ENCODE data around the gene ORAI1. TPM values are rescaled to one million over a fixed set of nuclear protein-coding genes. Genes with fewer than 3 reads are reported as not detected.

Gene ORAI1
- total and polyA plus RNA-seq, 2 experiments from 2014 or later: 15.0 to 39.1 TPM

DNA sequence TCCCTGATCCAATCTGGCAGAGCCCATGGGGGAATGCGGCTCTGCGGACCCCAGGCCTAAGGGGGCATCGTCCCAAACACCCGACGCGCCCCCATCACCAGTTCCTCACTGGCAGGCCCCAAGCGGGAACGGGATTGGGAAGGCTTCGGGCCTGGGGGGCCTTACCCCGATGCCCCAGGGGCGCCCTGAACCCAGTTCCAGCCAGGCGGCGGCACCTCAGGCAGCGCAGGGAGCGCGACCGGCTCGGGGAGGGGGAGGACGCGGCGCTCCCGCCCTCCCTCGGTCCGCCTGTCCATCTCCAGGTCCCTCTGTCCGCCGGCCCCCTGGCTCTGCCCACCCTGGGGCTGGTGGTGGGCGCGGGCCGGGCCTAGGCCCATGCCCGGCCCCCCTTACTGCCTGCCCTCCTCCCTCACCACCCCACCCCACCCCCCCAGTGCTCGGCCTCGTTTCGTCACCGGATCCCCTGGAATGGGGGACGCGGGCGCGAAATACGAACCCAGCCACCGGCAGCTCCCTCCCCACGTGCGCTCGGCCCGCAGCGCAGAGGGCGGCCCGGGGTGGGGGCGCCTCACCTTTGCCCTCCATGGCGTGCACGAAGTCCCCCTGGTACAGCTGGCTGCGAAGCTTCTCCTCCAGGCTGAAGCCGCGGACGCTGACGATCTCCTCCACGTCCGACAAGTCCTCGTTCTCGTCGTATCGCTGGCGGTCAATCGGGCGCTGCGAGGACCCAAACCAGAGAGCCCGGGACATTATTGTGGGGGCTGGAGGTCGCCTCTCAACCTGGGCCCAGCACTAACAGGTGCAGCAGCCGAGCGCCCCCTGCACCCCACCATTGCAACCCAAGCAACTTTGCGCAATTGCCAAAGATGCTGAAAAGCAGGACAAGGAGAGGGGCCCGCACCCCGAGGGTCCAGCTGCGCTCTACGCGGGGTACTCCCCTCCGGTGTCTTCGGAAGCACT lies 47.8 kb upstream of the ORAI1 start:
- Histone ChIP-seq H2AFZ (peak overlapping the region; percentile 78), H3K79me2 (no peaks in the 10 kb centered on the region), H3K27ac (no peak overlapping the region), H4K20me1 (ENCODE audit: insufficient read depth, poor library complexity, severe bottlenecking) (no peaks in the 10 kb centered on the region), H3K9me2 (replicated peaks; ENCODE audit: insufficient read depth) (no peaks in the 10 kb centered on the region), H3K4me2 (peak overlapping the region; percentile 98), H3K4me3 (peak overlapping the region; percentile 62), H3K4me1 (ENCODE audit: insufficient read depth) (peaks cover 36% of the 10 kb centered on the region), H3K36me3 (replicated peaks; ENCODE audit: insufficient read depth, low read depth) (no peaks in the 10 kb centered on the region), H3K27me3 (no peaks in the 10 kb centered on the region), H3K9me3 (ENCODE audit: low read depth) (no peaks in the 10 kb centered on the region)
- whole genome bisulfite sequencing (ENCODE audit: low lambda C conversion rate, missing lambda C conversion rate): 12% methylated on average over 54 of the region's 77 CpGs
- TF ChIP-seq, protein P1, sequence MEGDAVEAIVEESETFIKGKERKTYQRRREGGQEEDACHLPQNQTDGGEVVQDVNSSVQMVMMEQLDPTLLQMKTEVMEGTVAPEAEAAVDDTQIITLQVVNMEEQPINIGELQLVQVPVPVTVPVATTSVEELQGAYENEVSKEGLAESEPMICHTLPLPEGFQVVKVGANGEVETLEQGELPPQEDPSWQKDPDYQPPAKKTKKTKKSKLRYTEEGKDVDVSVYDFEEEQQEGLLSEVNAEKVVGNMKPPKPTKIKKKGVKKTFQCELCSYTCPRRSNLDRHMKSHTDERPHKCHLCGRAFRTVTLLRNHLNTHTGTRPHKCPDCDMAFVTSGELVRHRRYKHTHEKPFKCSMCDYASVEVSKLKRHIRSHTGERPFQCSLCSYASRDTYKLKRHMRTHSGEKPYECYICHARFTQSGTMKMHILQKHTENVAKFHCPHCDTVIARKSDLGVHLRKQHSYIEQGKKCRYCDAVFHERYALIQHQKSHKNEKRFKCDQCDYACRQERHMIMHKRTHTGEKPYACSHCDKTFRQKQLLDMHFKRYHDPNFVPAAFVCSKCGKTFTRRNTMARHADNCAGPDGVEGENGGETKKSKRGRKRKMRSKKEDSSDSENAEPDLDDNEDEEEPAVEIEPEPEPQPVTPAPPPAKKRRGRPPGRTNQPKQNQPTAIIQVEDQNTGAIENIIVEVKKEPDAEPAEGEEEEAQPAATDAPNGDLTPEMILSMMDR (IDR thresholded peaks at IDR 0.05; ENCODE audit: poor library complexity): no peak
- TF ChIP-seq EZH2phosphoT487 (IDR thresholded peaks at IDR 0.05; ENCODE audit: low read depth, severe bottlenecking, unreplicated experiment) (no peak), EZH2 (IDR thresholded peaks at IDR 0.05; ENCODE audit: borderline replicate concordance) (no peak)
- DNase-seq (ENCODE audit: low spot score): no peak

DNA sequence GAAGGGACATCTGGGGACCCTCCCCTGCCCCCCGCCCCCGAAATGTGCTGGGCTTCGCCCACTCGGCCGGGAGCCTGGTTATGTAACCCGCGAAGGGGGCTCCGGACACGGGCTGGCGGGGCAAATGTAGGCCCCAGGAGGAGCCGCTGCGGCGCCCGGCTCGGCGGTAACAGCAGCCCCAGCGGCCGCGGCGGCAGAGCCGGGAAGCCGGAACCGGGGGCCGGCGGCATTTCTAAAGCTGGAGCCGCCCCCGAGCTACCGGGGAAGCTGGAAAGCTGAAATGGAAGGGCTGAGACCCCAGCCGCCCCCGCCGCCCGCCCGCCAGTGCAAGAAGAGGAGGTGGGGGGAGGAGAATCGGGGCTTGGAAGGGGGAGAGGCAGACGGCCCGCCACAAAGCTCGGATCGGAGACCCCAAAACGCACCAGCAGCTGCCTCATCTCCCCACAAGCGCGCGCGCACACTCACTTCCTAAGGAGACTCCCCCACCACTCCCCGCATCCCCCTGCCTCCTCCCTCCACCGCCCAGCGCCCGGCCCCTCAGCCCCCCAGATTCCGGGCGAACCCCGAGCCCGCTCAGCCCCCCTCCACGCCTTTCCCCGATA lies 47.0 kb upstream of the ORAI1 start:
- Histone ChIP-seq H2AFZ (peak overlapping the region; percentile 78), H3K9me2 (replicated peaks; ENCODE audit: insufficient read depth) (no peaks in the 10 kb centered on the region), H3K4me3 (peak overlapping the region; percentile 62), H3K27me3 (no peaks in the 10 kb centered on the region), H3K4me2 (peak overlapping the region; percentile 98), H3K9me3 (ENCODE audit: low read depth) (no peaks in the 10 kb centered on the region), H3K79me2 (no peaks in the 10 kb centered on the region), H3K4me1 (ENCODE audit: insufficient read depth) (peaks cover 36% of the 10 kb centered on the region), H4K20me1 (ENCODE audit: insufficient read depth, poor library complexity, severe bottlenecking) (no peaks in the 10 kb centered on the region), H3K27ac (peak overlapping the region; percentile 81), H3K36me3 (replicated peaks; ENCODE audit: insufficient read depth, low read depth) (no peaks in the 10 kb centered on the region)
- DNase-seq (ENCODE audit: low spot score): peak; percentile 56
- TF ChIP-seq, protein P1 (IDR thresholded peaks at IDR 0.05; ENCODE audit: poor library complexity): no peak
- TF ChIP-seq EZH2phosphoT487 (IDR thresholded peaks at IDR 0.05; ENCODE audit: low read depth, severe bottlenecking, unreplicated experiment) (no peak), EZH2 (IDR thresholded peaks at IDR 0.05; ENCODE audit: borderline replicate concordance) (no peak)
- 0% methylated on average over 32 of the region's 53 CpGs for WGBS (ENCODE audit: low lambda C conversion rate, missing lambda C conversion rate)

DNA sequence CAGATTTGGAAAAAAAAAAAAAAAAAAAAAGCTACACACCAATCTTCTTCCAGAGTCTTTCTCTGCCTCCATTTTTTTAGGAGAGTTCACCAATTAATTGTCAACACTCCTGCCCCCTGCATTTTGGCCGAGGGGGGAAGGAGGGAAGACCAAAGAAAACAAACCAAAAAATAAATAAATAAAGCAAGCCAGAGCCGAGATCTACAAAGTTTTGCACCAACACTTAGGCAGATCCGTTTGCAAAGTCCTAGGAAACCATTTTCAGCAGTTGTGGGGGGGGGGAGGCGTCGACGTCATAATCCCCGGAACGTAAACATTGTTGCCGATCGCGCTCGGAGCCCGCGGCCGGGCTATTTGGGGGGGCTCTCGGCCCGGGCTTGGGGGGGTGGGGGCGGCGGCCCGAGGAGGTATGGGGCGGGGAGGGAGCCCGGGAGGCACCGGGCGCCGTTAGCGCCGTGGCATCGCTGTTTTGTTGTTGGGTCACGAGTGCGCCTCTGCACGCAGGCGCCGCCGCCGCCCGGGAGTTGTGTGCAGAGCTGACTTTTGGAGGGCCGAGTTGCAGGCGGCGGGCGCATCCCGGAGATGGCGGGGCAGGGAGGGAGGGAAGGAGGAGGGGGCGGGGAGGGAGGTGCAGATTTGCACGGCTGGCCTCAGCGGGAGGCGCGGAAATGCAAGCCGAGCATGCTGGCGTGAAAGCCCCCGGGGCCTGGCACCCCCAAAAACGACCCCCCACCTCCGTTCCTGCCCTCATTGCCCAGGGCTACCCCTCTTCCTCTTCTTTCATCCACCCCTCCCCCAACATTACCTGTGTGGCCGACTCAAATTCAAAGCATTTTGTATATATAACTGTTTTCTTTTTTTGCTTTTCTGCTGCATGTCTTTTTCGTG lies 46.1 kb upstream of the ORAI1 start:
- WGBS (ENCODE audit: low lambda C conversion rate, missing lambda C conversion rate): 3% methylated on average over 11 of the region's 54 CpGs
- peaks cover 36% of the 10 kb centered on the region for H3K4me1 ChIP-seq (ENCODE audit: insufficient read depth)
- peak overlapping the region; percentile 62 for H3K4me3 ChIP-seq
- no peaks in the 10 kb centered on the region for H3K79me2 ChIP-seq
- peak overlapping the region; percentile 98 for H3K4me2 ChIP-seq
- DNase-seq (ENCODE audit: low spot score): peak; percentile 82
- H3K36me3 ChIP-seq (replicated peaks; ENCODE audit: insufficient read depth, low read depth): no peaks in the 10 kb centered on the region
- H2AFZ ChIP-seq: peak overlapping the region; percentile 78
- no peaks in the 10 kb centered on the region for H3K27me3 ChIP-seq
- peak overlapping the region; percentile 81 for H3K27ac ChIP-seq
- no peaks in the 10 kb centered on the region for H4K20me1 ChIP-seq (ENCODE audit: insufficient read depth, poor library complexity, severe bottlenecking)
- H3K9me2 ChIP-seq (replicated peaks; ENCODE audit: insufficient read depth): no peaks in the 10 kb centered on the region
- TF ChIP-seq, protein P1 (IDR thresholded peaks at IDR 0.05; ENCODE audit: poor library complexity): no peak
- TF ChIP-seq EZH2phosphoT487 (IDR thresholded peaks at IDR 0.05; ENCODE audit: low read depth, severe bottlenecking, unreplicated experiment): no peak
- TF ChIP-seq EZH2 (IDR thresholded peaks at IDR 0.05; ENCODE audit: borderline replicate concordance): no peak
- no peaks in the 10 kb centered on the region for H3K9me3 ChIP-seq (ENCODE audit: low read depth)

Data from hepatocyte (in vitro differentiated cells).